HepG2 (cell line): ENCODE measurements around the gene SMARCA4. TPM values are rescaled to one million over a fixed set of nuclear protein-coding genes. Genes with fewer than 3 reads are reported as not detected.

Experiments
- EP300 ChIP-seq, 3 experiments: sonication (generic) in 1 of 3; formaldehyde crosslinking in 1 of 3; IDR thresholded peaks; 2 replicates each; pipeline versions ENCODE4 v1.5.1 to v1.6.1; 2011 to 2020; ENCODE audit warnings: low read depth in 2 of 3, low read length in 2 of 3, borderline replicate concordance in 1 of 3, improper control_type of control experiment in 1 of 3, mild to moderate bottlenecking in 1 of 3, missing genetic modification reagents in 1 of 3, moderate library complexity in 1 of 3
- FOXC1 ChIP-seq: sonication (generic); formaldehyde crosslinking; IDR thresholded peaks from 2 replicates; pipeline ENCODE4 v1.8.0; 2022; ENCODE audit warnings: mild to moderate bottlenecking, missing genetic modification reagents, borderline replicate concordance
- JUNB ChIP-seq: sonication (generic); formaldehyde crosslinking; IDR thresholded peaks from 2 replicates; pipeline ENCODE4 v1.8.0; 2022; ENCODE audit warnings: missing genetic modification reagents, mild to moderate bottlenecking, borderline replicate concordance
- NCOA1 ChIP-seq: sonication (generic); formaldehyde crosslinking; IDR thresholded peaks from 2 replicates; pipeline ENCODE4 v1.9.0; 2021; ENCODE audit warnings: missing genetic modification reagents
- NFE2 ChIP-seq: sonication (generic); formaldehyde crosslinking; IDR thresholded peaks from 2 replicates; pipeline ENCODE4 v1.4.0; 2020; ENCODE audit warnings: missing genetic modification reagents
- SOX13 ChIP-seq, 3 experiments: fragments of 450-650 bp in 1 of 3; sonication (generic) in 1 of 3; formaldehyde crosslinking in 1 of 3; IDR thresholded peaks in 2 of 3; conservative IDR thresholded peaks in 1 of 3; 2 replicates each; pipeline versions ENCODE4 v1.5.0 to v1.6.1; 2016 to 2020; ENCODE audit warnings: antibody characterized with exemption in 1 of 3, mild to moderate bottlenecking in 1 of 3, missing compliant biosample characterization in 1 of 3, missing genetic modification reagents in 1 of 3, moderate library complexity in 1 of 3
- SRF ChIP-seq: IDR thresholded peaks from 2 replicates; pipeline ENCODE4 v1.6.1; 2011; ENCODE audit warnings: mild to moderate bottlenecking, low read depth, low read length, moderate library complexity
- ZBTB8A ChIP-seq: sonication (generic); formaldehyde crosslinking; IDR thresholded peaks from 2 replicates; pipeline ENCODE4 v1.4.0; 2020; ENCODE audit warnings: mild to moderate bottlenecking, low read depth, missing genetic modification reagents, borderline replicate concordance
- ZFX ChIP-seq: sonication (generic); formaldehyde crosslinking; IDR thresholded peaks from 2 replicates; pipeline ENCODE4 v1.4.0; 2020; ENCODE audit warnings: mild to moderate bottlenecking, low read depth, missing genetic modification reagents, moderate library complexity
- ZNF160 ChIP-seq: sonication (generic); formaldehyde crosslinking; IDR thresholded peaks from 2 replicates; pipeline ENCODE4 v1.8.0; 2022; ENCODE audit warnings: mild to moderate bottlenecking, inconsistent platforms, missing genetic modification reagents
- ZNF207 ChIP-seq: fragments of 450-650 bp; IDR thresholded peaks from 2 replicates; pipeline ENCODE4 v1.6.1; 2016; ENCODE audit warnings: antibody characterized with exemption, borderline replicate concordance
- ZNF441 ChIP-seq: sonication (generic); formaldehyde crosslinking; IDR thresholded peaks from 2 replicates; pipeline ENCODE4 v1.7.0; 2021; ENCODE audit warnings: missing genetic modification reagents, borderline replicate concordance
- ZNF546 ChIP-seq: sonication (generic); formaldehyde crosslinking; conservative IDR thresholded peaks from 2 replicates; pipeline ENCODE4 v1.8.1; 2023; ENCODE audit warnings: mild to moderate bottlenecking, missing genetic modification reagents
- ZNF674 ChIP-seq: sonication (generic); formaldehyde crosslinking; IDR thresholded peaks from 2 replicates; pipeline ENCODE4 v1.5.0; 2020; ENCODE audit warnings: low read depth, mild to moderate bottlenecking, missing genetic modification reagents
- polyA plus RNA-seq, 8 experiments: library from polyadenylated mRNA; depleted of rRNA in 3 of 8; stranded (reverse) in 7 of 8; unstranded in 1 of 8; fragments of >200 nt; fragmentation: Illumina TruSeq in 4 of 8; extraction: Trizol in 4 of 8; gene quantifications; 2 replicates each; pipeline versions ENCODE4 v1.2.1 to v1.2.3, GENCODE V29; 2011 to 2016; ENCODE audit warnings: low read depth in 4 of 8, missing spikeins in 1 of 8, mixed read lengths in 1 of 8; ENCODE audit not compliant: insufficient read depth in 1 of 8
- total RNA-seq, 5 experiments: library from RNA; depleted of rRNA; stranded (reverse); fragments of >200 nt; fragmentation: Illumina TruSeq; extraction: Trizol; gene quantifications; 2 replicates each; pipeline ENCODE4 v1.2.3, GENCODE V29; 2016; ENCODE audit warnings: low read depth in 1 of 5
- TF ChIP-seq, protein P1 (sequence below): IDR thresholded peaks from 2 replicates; pipeline ENCODE4 v1.6.1; 2016; ENCODE audit warnings: low read depth
- TF ChIP-seq, protein P2 (sequence below): sonication (generic); formaldehyde crosslinking; IDR thresholded peaks from 2 replicates; pipeline ENCODE4 v1.8.1; 2023; ENCODE audit warnings: mild to moderate bottlenecking, missing genetic modification reagents
- TF ChIP-seq, protein P3 (sequence below): sonication (generic); formaldehyde crosslinking; conservative IDR thresholded peaks from 2 replicates; pipeline ENCODE4 v1.8.0; 2022; ENCODE audit warnings: missing genetic modification reagents
- TF ChIP-seq, protein P4 (sequence below): sonication (generic); formaldehyde crosslinking; IDR thresholded peaks from 2 replicates; pipeline ENCODE4 v1.4.0; 2020; ENCODE audit warnings: missing genetic modification reagents, borderline replicate concordance

The SMARCA4 gene
- total and polyA plus RNA-seq, 2 of the 13 experiments (the other 11 are each of a cell fraction or from before 2014, with no cell fraction given), result 25.4 to 45.9 TPM

DNA sequence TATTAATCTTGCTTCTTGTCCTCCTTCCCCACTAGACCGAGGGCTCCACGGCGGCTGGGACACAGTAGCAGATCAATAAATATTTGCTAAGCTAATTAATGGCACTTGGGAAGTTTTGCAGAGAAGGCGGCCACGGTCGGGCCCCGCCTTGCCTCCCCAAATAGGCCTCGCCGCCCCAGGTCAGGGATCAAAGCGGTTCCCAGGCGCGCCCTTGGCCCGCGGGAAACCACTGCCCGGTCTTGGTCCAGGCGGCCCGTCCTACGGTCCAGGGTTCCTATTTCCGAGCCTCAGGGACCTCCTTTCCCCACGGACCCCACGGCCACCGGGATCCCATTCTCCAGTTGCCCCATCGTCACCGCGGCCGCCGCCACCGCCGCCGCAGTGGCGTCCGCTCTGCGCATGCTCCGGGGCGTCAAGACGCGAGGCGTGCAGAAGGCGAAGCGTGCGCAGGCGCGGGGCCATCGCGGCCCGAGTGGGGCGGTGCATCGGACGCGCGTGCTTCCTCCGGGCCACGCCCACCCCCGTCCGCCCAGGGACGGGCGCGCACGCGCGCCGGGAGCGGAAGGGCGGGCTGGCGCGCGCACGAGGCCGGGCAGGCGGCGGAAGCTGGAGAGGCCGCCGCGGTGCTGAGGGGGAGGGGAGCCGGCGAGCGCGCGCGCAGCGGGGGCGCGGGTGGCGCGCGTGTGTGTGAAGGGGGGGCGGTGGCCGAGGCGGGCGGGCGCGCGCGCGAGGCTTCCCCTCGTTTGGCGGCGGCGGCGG, at the start of gene SMARCA4 (continued):
- TF ChIP-seq, protein P1, sequence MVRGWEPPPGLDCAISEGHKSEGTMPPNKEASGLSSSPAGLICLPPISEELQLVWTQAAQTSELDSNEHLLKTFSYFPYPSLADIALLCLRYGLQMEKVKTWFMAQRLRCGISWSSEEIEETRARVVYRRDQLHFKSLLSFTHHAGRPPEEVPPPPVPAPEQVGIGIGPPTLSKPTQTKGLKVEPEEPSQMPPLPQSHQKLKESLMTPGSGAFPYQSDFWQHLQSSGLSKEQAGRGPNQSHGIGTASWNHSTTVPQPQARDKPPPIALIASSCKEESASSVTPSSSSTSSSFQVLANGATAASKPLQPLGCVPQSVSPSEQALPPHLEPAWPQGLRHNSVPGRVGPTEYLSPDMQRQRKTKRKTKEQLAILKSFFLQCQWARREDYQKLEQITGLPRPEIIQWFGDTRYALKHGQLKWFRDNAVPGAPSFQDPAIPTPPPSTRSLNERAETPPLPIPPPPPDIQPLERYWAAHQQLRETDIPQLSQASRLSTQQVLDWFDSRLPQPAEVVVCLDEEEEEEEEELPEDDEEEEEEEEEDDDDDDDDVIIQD, result peak; percentile 66; the same call in 1 of the 2 replicates
- TF ChIP-seq ZNF441 (CRISPR knock-in tag) (peak; percentile 21; the same call in 1 of the 2 replicates), ZNF674 (CRISPR knock-in tag) (peak; percentile 91; the same call in 1 of the 2 replicates), NFE2 (CRISPR knock-in tag) (no peak), SOX13 (IDR thresholded peaks at IDR 0.05) (no peak), SOX13 (CRISPR knock-in tag; conservative IDR thresholded peaks at IDR 0.05 in 1 of 2, IDR thresholded peaks at IDR 0.05 in 1 of 2) (no peak), FOXC1 (CRISPR knock-in tag) (peak; percentile 64; the same call in 1 of the 2 replicates), ZFX (CRISPR knock-in tag) (peak; percentile 99), ZNF546 (CRISPR knock-in tag) (peak; percentile 95), ZBTB8A (no peak), SRF (no peak), ZNF207 (no peak), ZNF160 (CRISPR knock-in tag) (0 out of 2 replicates have a peak, but pooled peaks have one; percentile 49), EP300 (IDR thresholded peaks at IDR 0.05; ENCODE audit: low read depth in 2 of 2, low read length in 2 of 2) (no peak), EP300 (CRISPR knock-in tag; IDR thresholded peaks at IDR 0.05; ENCODE audit: borderline replicate concordance) (peak; percentile 50; the same call in 1 of the 2 replicates), JUNB (CRISPR knock-in tag) (no peak), NCOA1 (CRISPR knock-in tag) (no peak)
- TF ChIP-seq, protein P2, sequence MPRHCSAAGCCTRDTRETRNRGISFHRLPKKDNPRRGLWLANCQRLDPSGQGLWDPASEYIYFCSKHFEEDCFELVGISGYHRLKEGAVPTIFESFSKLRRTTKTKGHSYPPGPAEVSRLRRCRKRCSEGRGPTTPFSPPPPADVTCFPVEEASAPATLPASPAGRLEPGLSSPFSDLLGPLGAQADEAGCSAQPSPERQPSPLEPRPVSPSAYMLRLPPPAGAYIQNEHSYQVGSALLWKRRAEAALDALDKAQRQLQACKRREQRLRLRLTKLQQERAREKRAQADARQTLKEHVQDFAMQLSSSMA (CRISPR knock-in tag), result no peak; the same call in 1 of the 2 replicates
- TF ChIP-seq, protein P3, sequence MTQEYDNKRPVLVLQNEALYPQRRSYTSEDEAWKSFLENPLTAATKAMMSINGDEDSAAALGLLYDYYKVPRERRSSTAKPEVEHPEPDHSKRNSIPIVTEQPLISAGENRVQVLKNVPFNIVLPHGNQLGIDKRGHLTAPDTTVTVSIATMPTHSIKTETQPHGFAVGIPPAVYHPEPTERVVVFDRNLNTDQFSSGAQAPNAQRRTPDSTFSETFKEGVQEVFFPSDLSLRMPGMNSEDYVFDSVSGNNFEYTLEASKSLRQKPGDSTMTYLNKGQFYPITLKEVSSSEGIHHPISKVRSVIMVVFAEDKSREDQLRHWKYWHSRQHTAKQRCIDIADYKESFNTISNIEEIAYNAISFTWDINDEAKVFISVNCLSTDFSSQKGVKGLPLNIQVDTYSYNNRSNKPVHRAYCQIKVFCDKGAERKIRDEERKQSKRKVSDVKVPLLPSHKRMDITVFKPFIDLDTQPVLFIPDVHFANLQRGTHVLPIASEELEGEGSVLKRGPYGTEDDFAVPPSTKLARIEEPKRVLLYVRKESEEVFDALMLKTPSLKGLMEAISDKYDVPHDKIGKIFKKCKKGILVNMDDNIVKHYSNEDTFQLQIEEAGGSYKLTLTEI (CRISPR knock-in tag), result no peak
- TF ChIP-seq, protein P4, sequence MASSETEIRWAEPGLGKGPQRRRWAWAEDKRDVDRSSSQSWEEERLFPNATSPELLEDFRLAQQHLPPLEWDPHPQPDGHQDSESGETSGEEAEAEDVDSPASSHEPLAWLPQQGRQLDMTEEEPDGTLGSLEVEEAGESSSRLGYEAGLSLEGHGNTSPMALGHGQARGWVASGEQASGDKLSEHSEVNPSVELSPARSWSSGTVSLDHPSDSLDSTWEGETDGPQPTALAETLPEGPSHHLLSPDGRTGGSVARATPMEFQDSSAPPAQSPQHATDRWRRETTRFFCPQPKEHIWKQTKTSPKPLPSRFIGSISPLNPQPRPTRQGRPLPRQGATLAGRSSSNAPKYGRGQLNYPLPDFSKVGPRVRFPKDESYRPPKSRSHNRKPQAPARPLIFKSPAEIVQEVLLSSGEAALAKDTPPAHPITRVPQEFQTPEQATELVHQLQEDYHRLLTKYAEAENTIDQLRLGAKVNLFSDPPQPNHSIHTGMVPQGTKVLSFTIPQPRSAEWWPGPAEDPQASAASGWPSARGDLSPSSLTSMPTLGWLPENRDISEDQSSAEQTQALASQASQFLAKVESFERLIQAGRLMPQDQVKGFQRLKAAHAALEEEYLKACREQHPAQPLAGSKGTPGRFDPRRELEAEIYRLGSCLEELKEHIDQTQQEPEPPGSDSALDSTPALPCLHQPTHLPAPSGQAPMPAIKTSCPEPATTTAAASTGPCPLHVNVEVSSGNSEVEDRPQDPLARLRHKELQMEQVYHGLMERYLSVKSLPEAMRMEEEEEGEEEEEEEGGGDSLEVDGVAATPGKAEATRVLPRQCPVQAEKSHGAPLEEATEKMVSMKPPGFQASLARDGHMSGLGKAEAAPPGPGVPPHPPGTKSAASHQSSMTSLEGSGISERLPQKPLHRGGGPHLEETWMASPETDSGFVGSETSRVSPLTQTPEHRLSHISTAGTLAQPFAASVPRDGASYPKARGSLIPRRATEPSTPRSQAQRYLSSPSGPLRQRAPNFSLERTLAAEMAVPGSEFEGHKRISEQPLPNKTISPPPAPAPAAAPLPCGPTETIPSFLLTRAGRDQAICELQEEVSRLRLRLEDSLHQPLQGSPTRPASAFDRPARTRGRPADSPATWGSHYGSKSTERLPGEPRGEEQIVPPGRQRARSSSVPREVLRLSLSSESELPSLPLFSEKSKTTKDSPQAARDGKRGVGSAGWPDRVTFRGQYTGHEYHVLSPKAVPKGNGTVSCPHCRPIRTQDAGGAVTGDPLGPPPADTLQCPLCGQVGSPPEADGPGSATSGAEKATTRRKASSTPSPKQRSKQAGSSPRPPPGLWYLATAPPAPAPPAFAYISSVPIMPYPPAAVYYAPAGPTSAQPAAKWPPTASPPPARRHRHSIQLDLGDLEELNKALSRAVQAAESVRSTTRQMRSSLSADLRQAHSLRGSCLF (CRISPR knock-in tag), result no peak
